ENCODE measurements around the gene P2RY13.

P2RY13 gene

DNA sequence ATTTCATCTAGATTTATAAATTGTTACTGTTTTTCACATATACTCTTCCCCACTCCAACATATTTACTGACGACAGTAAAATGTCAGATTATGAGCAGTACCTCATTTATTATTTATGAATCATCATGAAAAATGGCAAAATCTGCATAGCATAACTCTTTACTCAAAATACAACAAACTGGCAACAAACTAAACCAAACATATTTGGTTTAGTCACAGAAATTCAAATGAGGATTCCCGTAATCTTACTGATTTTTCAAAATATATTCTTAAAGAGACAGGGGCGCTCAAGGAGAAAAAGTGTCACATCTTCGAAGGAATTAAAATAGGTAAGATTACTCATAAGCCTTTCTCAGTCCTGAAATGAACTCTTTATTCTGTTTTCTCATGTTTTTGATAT lies 9.7 kb downstream of the P2RY13 start:
- DNase-seq = no peak

DNA sequence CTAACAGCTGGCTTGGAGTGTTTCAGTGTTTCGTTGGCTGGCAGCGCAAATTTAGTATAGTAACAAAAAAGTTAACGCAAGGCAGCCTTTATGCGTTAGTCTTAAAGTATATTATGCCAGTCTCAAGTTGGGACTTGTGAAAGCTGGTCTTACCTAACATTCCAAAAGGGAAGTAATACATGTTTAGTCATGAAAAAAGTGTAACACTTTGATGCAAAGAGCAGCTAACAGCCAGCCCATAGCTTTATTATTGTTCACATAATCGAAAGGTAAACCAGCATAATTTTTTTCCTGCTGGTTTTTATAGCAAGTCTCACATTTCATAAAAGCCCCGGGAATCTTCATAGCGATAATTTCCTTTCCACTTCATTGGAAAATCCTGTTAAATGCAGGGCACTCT lies 10.4 kb downstream of the P2RY13 start:
- no peak for DNase-seq

DNA sequence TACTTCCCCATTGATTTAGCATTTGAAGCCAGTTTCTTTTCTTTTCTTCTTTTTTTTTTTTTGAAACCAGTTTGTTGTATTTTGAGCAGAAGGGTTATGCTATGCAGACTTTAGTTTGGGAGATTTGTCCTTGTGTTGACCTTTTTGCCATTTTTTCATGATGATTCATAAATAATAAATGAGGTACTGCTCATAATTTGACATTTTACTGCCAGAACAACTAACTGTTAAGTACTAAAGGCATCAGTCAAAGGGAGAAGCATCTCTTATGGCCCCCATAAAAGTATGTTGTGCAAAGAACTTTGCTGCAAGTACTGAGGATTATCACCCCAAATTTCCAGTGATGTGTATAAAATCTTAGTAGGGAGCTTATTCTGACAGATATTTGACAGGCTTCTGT lies 11.0 kb downstream of the P2RY13 start:
- DNase-seq = no peak

DNA sequence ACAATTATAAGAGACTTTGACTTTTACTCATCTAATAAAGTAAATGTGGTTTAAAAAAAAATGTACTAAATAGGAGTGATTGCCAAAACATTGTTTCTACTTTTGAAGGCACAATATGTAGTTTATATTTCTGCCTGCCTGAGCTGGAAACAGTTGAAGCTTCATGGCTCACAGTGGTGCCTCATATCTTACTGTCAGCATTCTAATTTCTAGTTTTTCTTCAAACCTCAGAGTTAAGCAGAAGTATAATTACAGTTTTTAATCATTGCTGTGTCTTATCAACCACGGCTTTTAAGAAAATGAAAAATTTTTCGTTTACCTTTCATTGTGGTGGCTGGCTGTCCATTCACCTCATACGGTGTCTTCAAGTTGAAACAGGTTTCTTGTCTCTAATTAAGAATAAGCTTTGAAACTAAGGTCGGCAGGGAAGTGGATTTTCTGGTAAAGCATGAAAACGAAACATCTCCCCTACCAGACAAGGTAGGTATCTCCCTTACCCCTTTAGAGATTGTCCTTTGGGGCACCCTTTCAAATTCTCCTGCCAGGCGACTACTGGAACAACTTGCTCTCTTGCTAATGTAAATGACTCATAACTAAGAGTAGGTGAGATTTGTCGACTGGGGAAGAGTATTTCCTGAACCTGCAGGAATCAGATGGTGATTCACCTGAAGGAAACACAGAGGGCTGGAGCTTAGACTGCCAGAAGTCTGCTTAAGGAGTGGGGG lies 12.9 kb downstream of the P2RY13 start, which contains the start of gene GPR87:
TSS of gene GPR87 (minus strand) at position 554 of the 725 bp plus-strand sequence. CDS start 16,720 bp downstream, outside the sequence.
- DNase-seq = no peak

DNA sequence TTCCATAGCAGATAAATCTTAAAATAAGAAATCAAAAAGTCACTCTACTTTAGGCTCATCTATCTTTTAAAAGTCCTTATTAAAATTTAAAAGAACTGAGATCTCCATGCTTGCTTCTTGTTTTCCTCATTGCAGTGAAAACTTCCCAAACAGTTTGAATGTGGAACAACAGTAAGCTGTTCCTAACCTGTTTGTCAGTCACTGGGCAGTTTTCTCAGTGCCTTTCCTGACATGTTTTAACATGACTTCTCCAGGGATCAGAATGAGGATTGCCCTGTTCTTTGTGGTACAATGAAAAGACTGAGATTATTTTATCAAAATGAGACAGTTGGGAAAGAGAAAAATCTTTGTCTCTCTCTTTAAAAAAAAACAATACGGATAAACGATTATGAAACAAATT lies 13.5 kb downstream of the P2RY13 start:
- DNase-seq = no peak

DNA sequence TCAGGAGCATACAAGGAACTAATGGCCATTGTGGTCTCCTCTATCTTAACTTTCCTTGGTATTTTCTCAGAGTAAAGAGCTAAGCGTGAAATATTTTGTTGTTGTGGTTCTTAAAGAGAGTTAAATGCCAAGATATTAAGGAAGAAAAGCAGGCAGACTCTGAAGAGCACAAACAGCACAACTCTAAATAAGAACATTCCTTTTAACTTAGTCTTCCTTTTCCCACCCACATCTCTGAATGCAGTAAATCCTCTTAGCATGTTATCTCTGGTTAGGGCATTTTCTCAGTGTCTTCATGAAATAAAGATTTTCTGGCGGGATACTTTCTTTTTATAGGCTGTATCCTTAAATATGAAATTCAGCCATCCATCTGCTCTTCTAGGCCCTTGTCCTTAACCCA lies 14.2 kb downstream of the P2RY13 start:
- DNase-seq = no peak

DNA sequence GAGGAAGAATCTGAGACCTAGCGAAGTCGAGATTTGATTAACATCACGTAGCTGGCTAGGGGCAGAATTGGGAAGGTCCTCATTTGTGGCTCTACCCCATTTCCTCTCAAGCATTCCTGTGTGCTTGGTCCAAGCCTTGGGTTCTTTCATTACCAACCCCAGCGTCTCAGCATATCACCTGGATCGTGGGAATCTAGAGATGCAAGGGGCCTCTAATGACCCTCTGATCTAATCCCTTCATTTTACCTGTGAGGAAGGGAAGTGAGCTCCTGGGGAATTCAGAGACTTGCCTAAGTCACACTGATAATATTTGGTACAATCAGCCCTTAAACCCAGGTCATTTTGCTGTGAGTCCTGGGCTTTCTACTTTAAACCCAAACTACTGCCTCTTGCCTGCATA lies 14.8 kb downstream of the P2RY13 start:
- no peak for DNase-seq

DNA sequence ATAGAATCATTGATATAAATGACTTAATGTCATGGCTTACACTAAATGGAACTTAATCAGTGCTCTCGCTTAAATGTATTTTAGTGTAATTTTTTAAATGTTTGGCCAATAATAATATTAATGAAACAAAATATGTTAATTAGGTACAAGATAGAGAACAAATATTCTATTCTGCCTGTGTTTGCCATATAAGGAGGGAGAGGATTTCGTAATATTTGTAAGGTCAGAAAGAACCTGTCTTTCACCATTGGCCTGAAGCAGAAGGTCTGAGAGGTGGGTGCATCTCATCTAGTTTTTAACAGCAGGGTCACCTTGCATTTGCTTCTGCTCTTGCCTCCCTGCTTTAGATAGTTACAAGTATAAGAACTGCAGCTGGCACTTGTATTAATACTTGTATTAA lies 15.2 kb downstream of the P2RY13 start:
- DNase-seq = no peak

DNA sequence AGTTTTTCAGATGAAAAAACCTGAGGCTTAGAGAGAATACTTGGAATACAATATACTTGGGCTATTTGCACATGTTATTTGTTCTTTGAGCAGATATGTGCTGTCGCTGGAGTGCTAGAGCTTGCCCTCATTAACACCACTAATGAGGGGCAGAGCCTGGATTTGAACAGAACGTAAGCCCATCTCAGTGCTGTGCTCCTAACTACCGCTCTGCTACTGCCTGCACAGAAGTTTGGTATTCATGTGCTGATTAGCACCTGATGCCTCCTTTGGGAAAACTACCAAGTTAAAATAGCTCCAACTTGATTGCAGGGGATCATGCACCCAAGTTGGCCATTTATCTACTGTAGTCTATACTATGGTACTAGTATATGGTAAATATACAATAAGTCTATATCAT lies 16.4 kb downstream of the P2RY13 start:
- DNase-seq = no peak

DNA sequence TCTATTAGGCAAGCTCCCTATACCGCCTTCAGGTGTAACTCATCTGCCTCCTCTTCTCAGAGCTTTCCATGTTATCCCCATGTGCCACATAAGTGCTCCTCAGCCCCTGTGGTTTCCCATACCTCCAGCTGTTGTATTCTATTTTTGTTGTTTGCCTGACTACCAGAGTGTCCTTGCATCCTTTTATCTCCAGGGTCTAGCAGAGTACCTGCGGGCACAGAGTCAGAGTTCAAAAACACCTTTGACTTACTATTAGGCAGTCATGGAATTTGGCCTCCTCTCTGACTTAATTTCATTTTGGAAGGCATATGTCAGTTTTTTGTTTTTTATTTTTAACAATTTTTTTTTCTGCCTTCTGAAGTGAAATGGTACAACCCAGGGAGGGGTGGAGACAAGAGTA lies 19.8 kb downstream of the P2RY13 start:
- no peak for DNase-seq

DNA sequence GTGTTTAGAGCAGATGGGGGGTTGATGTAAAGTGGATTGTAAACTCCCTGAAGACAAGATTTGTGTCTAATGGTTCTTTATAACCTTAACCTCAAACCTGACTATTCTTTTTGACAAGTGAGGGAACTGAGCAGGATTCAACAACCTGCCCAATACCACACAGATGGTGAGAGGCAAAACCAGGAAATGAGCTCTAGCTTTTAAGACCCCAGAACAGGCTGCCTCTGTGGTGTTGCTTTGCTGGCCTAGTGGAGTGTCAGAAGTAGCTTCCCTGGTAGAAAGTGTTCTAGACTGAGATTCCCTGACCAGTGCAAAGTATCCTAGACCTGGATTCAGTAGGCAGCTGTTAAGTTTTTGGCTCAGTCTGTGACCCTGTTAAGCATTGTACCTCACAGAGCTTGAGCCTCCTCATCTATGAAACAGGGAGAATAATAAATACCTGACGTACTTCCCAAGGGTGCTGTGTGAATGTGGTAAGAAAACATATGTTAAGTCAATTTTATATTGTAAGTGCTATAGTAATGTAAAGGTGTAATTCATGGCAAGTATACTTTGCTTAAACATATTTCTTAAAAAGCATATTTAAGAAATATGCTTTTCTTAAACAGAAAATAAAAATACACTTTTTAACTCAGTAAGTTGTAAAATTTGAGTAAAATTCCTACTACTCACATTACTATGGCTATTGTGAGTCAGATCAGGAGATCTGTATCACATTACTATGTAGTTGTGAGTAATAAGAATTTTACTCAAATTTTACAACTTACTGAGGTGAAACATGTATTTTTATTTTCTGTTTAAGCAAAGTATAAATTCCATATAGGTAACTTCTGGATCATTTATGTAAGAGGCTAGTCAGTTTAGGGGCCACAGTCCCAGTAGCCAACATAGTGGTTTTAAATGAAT lies 21.5 kb downstream of the P2RY13 start:
- no peak for DNase-seq

DNA sequence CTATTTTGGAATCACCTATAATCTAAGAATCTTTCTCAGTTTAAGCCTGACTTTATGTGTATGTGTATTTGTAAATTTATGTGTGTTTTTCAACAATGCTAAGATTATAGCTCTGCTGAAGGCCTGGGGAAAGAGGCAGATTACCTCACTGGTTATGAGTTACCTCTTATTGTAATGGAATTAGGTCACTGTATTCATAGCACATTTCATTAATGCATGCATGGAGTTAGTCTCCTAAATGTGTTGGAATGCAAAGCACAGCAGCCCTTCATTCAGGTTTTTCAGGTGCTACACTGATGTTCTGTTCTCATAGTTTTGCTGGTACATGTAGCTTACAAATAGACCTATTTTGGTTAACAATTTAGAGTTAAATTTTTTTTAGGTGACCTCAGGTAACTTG lies 22.2 kb downstream of the P2RY13 start:
- DNase-seq = no peak

DNA sequence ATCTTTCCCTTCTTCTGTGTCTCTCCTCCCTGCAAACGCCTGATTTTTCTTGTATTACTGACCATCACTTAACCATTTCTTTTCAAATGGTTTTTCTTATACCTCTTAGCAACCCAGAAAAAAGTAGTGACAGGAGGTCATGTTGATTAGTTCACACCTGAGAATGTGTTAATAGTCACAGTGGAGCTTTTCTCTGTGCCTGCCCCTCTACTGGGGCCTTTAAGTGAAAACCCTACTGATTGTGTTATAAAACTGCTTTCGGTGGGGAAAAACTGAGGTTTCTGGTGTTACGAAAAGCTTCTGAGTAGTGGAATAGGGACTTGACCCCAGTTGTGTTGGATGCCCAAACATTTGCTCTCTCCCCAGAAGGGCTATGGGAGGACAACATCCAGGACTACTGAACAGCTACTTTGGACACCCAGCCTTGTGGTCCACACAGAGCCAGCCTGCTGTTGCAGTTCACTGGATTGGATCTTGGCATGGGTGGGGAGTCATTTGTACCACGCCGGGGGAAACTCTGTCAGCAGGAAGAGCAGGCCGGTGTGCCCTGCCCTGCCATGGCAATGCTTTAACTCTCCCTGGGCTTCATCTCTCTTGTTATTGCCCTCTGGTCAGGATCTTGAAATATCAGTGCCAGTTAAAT lies 23.1 kb downstream of the P2RY13 start:
- DNase-seq = no peak

DNA sequence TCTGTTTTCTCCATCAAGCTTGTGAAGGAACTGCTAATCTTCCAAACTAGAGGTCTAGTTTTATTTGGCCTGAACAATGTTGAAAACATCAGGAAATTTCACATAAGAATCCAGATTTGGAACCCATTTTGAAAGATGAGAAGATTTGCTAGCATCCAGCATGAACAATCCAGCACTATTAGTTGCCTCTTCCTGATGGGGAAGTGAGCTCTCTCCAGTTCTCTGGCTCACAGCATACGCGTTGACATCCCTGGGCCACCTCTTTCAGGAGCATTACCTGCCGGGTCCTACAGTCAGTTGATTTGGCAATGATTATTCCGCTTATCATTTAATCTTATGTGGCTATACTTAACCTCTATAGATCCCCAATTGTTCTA lies 23.6 kb downstream of the P2RY13 start:
- no peak for DNase-seq

DNA sequence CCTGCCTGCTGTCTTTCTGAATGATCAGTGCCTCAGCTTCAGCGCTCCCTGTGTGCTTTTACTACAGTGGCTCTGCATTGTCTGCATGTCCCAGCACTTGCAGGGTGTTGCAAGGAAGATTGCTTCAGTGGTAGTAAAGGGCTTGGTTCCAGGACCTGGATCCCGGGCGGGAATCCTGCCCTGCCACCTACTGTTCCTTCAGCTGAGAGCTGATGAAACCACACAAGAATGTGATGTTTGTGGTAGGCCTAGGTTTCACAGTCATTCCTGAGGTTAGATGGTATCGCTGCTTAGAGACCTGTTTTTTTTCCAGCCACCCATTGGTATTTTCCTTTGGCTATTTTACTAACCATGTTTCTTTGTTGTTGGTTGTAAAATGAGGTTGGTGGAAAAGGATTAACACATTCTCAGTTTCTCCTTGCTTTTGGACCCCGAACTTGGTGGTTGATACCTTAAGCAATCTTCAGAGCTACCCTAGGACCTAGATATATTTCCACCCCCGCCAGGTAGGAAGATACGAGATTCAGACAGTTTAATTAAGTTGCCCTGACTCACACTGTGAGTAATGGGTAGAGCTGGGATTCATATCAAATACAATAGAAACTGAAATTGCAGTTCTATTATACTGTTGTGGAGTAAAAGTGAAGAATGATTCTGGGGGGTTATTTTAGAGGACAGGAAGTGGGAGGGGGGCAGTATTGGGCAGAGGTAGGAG lies 24.1 kb downstream of the P2RY13 start:
- no peak for DNase-seq

DNA sequence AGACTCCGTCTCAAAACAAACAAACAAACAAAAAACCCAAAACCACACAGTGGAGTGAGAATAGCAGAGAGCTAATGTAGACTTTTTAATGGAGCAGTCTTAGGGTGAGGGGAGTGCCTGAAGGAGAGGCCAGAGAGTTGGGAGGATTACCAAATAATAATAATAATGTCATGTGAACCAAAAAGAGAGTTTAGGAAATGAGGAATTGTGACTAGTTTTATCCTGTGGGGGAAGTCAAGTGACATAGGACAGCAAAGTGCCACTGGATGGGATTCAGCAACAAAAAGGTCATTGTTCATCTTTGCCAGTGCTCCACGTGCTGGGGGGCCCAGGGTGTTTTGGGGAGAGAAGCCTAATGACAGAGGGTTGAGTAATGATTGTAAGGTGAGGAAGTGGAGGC lies 25.6 kb downstream of the P2RY13 start:
- no peak for DNase-seq

DNA sequence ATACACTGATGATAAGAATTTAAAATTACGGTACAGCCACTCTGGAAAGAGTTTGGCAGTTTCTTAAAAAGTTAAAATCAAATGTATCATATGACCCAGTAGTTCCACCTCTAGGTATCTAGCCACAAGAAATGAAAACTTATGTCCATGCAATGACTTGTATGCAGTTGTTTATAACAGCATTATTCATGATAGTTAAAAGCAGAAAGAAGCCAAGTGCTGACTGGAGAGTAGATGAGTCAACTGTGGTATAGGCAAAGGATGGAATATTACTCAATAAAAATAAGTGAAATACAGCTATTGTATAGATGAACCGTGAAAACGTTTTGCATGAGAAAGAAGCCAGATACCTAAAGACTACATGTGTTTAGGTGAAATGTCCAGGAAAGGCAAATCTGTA lies 27.6 kb downstream of the P2RY13 start:
- no peak for DNase-seq

DNA sequence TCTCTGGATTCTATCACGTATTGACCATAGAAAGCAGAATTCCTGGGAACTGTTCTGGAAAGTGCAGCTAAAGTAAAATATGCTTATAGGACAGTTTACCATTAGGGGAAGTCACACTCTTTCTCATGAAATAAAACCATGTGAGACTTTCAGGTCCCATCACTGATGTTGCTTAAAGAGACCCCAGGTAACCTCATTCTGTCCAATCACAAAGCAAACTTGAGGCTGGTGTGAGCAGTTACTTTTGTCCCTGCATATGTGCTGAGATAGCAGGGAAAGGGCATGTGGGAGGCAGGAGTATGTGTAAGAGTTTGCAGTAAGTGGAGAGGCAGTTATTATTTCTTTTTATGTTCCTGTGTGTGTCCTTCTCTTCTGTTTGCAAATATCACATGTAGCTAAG lies 28.8 kb downstream of the P2RY13 start:
- DNase-seq = no peak

DNA sequence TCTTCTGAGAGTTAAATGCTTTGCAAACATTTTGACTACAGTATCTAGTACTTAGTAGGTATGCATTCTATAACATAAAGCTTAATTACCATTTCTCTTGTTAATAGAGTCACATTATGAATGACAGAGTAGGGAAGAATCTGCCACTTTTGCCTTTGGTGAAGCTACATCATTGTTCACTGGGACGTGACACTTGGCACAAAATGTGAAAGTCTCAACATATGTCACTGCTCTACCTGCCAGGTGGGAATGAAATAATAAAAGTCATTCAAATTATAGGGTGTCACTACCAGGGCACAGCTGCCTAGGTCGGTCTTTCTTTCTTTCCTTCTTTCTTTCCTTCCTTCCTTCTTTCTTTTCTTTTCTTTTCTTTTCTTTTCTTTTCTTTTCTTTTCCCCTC lies 30.3 kb downstream of the P2RY13 start:
- no peak for DNase-seq

DNA sequence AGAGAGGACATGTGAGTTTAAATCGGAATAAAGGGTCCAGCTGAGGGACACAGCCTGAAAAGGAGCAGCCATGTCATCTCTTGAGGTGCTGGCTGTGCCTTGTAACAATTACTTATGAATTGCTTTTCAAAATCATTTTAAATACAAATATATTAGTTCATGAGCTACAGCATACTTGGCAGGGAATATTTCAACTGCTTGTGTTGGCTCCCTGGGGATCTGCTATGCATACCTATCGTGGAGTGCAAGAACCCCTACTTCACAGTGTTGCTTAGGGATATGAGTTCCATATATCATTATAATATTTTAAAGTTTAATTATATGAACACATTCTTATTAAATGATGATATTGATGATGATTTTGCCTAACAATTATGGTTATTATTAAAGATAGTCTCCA lies 31.9 kb downstream of the P2RY13 start:
- DNase-seq = no peak

DNA sequence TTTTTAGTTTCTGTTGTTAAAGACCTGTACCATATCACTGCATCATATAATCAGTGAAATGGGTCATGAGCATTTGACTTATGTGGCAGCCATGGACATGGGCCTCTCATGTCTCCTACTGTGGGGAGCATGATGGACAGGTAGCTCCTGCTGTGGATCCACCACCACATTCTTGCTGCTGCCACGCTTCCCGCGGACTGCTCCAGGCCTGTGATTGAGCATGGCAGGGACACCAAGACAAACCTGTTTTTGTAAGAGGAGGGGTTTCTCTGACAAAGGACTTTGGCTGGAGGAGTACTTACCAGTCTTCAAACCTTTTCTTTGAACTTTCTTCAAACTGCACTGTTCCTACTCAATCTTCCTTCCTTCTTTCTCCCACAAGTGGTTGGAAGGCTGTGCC lies 33.1 kb downstream of the P2RY13 start:
- DNase-seq = no peak

DNA sequence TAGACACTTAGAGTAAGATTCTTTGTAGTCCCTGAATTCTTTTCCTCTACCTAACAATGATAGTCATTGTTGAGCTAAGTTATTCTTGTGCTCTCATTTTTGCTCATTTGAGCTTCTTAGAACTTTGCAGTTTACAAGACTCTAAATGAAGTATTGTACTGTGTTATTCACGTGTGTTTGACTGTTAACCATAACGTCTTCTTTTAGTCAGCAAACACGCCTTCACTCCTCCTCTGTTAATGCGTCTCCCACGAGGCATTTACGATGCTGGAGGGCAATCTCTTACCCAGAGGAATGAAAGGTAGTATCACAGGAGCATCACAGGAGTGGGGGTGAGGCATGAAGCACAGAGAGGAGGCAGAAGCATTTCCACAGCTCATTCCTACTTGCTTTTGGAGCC lies 36.2 kb downstream of the P2RY13 start:
- DNase-seq = no peak

DNA sequence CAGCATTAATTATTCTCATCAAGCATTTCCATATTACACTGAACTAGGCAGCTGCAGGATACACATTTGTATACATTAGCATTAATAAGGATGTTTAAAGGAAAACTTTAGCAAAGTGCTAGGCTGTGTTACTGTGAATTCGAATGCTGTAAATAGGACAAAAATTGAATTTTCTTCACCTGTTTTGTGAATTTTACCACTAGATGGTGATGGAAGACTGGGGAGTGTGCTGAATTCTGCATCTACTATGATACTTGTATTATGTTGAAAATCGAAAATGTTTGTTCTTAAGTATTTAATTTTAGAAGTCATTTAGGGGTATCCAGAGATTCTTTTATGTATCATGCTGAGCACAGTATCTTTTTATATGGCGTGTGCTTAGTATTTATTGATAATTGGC lies 38.7 kb downstream of the P2RY13 start:
- no peak for DNase-seq

Measured in SHP77 (cell line).